Amygdala (tissue), 56 donors: ENCODE measurements around the gene ADAMTS14.
"Not testable (repeated sequence)": the region's sequence is repeated elsewhere in the genome, so short reads cannot be mapped to it uniquely, and the experiment has no call there.

ENCODE experiments used
- DNase-seq, 56 donors: peaks; one replicate each; lab custom pipeline; 2025; lab: John Stamatoyannopoulos, UW

ADAMTS14 gene

GRCh38 chr10:70761727-70762350, 89.5 kb downstream of the ADAMTS14 start:
- DNase-seq = no peak

GRCh38 chr10:70762441-70763175, 90.3 kb downstream of the ADAMTS14 start:
- DNase-seq = no peak

GRCh38 chr10:70763567-70763966, 91.3 kb downstream of the ADAMTS14 start:
- DNase-seq = no peak

- DNase-seq = no peak
Measured at GRCh38 chr10:70765794-70766594, 93.7 kb downstream of the ADAMTS14 start.

- DNase-seq = not testable (repeated sequence)
Measured at GRCh38 chr10:70768026-70768685, 95.8 kb downstream of the ADAMTS14 start.

- no peak for DNase-seq
Measured at GRCh38 chr10:70769121-70769520, 96.8 kb downstream of the ADAMTS14 start.

- DNase-seq = no peak
Measured at GRCh38 chr10:70770001-70770400, 97.7 kb downstream of the ADAMTS14 start.

GRCh38 chr10:70770516-70770915, 98.2 kb downstream of the ADAMTS14 start:
- not testable (repeated sequence) for DNase-seq

- no peak for DNase-seq
Measured at GRCh38 chr10:70771311-70772194, 99.2 kb downstream of the ADAMTS14 start.

- DNase-seq = no peak
Measured at GRCh38 chr10:70772627-70773026, 100.3 kb downstream of the ADAMTS14 start.

- DNase-seq = no peak
Measured at GRCh38 chr10:70773461-70773860, 101.2 kb downstream of the ADAMTS14 start.

- no peak for DNase-seq
Measured at GRCh38 chr10:70773965-70774809, 101.9 kb downstream of the ADAMTS14 start.

GRCh38 chr10:70774810-70775678, 102.7 kb downstream of the ADAMTS14 start:
- no peak for DNase-seq

- no peak for DNase-seq
Measured at GRCh38 chr10:70775679-70776454, 103.6 kb downstream of the ADAMTS14 start.

GRCh38 chr10:70776455-70777005, 104.2 kb downstream of the ADAMTS14 start:
- no peak for DNase-seq

- no peak for DNase-seq
Measured at GRCh38 chr10:70777063-70777875, 105.0 kb downstream of the ADAMTS14 start.
